Measurements from ENCODE around the gene ZNF142. TPM values are rescaled to one million over a fixed set of nuclear protein-coding genes. Genes with fewer than 3 reads are reported as not detected.

The ZNF142 gene
- total RNA-seq, 1 experiment from 2014 or later: 29.2 TPM

DNA sequence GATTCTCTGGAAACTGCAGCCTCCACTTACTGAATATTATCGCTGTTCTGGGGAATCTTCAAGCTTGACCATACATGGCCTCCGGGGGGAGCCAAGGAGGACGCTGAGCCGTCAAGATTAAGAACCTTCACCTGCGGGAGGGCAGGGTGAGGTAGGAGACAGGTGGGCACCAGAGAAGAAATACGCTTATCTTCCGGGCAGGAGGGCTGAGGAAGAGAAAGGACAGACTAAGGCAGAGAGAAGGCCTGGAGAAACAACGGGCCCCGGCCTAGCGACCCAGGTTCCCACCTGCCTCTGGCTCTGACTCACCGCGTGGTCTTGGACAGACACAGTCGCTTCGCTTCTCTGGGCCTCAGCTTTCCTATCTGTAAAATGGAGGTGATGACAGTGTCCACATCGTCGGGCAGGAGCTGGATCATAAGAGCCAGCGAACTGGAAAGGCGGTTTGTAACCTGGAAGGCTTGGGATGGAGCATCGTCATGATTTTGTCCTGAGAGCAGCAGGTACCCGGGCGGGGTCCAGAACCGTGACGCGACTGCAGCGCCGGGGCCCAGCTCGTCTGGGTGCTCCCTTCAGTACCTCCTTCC lies 659 bp downstream of the ZNF142 start:
- Histone ChIP-seq H2AFZ (ENCODE audit: low read depth, low read length, poor library complexity, severe bottlenecking) (peak overlapping the region; percentile 42), H3K27ac (ENCODE audit: low read depth, low read length) (peak overlapping the region; percentile 70)

More for the DNA sequence above, 659 bp downstream of the ZNF142 start:
- intact Hi-C loops (cut with micrococcal nuclease): loop anchor here (1.0 kb wide), 2 partner anchors 29 to 189 kb away; no protein-coding TSS in a partner anchor
- BruUV-seq (replicated peaks): TSS peak; percentile 76
- H3K9ac ChIP-seq (ENCODE audit: low read length): peak overlapping the region; percentile 87
- H3K4me3 ChIP-seq (replicated peaks in 1 of 2; ENCODE audit: low read depth in 1 of 2, low read length in 2 of 2): peak overlapping the region; percentile 88 to 96
- H3K9me3 ChIP-seq (ENCODE audit: control insufficient read depth in 1 of 2, insufficient read depth in 1 of 2, low read depth in 1 of 2, low read length in 2 of 2): no peaks in the 10 kb centered on the region
- ChIA-PET RAD21 (ENCODE audit: low non-redundant PET in 1 of 2, low total read pairs in 2 of 2, uncharacterized antibody in 2 of 2, unreplicated experiment in 2 of 2) (interaction anchor here (0.6 to 2.6 kb wide), 7 partner anchors 13 to 190 kb away, joined by 3 to 9 read pairs (median 5); partner anchors contain the start of genes RNF25 (in 1 of the 2) and STK36 (in 1 of the 2)), POLR2A (interaction anchor here (0.9 to 2.9 kb wide), 4 partner anchors 13 to 189 kb away, joined by 3 to 20 read pairs (median 3); partner anchors contain the start of genes RNF25 and STK36), CTCF (interaction anchor here (0.8 to 3.1 kb wide), 10 partner anchors 9 to 301 kb away, joined by 3 to 71 read pairs (median 6); partner anchors contain the start of genes RNF25, STK36 and TTLL4)
- DNase-seq (ENCODE audit: low read depth, low spot score): peak; percentile 66
- peaks cover 62% of the 10 kb centered on the region for H3K79me2 ChIP-seq (ENCODE audit: insufficient read depth, low read length)
- H3K4me1 ChIP-seq (ENCODE audit: control insufficient read depth in 1 of 2, insufficient read depth in 2 of 2, low read length in 2 of 2): peaks cover 0 to 19% of the 10 kb centered on the region in 2 experiments; a peak in 2 of 4 replicates
- ATAC-seq: peak; percentile 69
- H3K36me3 ChIP-seq (ENCODE audit: control insufficient read depth in 1 of 2, insufficient read depth in 2 of 2, low read length in 2 of 2): peaks cover 25 to 50% of the 10 kb centered on the region in 2 experiments
- TF ChIP-seq SRF (IDR thresholded peaks at IDR 0.05; ENCODE audit: low read depth) (peak; percentile 62; the same call in 1 of the 2 replicates), ZFX (IDR thresholded peaks at IDR 0.05) (peak; percentile 78; the same call in 1 of the 2 replicates), CTCF (IDR thresholded peaks at IDR 0.05 in 2 of 3, conservative IDR thresholded peaks at IDR 0.05 in 1 of 3; ENCODE audit: borderline replicate concordance in 1 of 3, insufficient read depth in 1 of 3, low read depth in 2 of 3, low read length in 2 of 3) (peak; percentile 58 to 89 (median 62)), RAD21 (IDR thresholded peaks at IDR 0.05; ENCODE audit: low read depth) (peak; percentile 57), MAX (IDR thresholded peaks at IDR 0.05) (peak; percentile 47; the same call in 1 of the 2 replicates)
- TF ChIP-seq, protein P1, sequence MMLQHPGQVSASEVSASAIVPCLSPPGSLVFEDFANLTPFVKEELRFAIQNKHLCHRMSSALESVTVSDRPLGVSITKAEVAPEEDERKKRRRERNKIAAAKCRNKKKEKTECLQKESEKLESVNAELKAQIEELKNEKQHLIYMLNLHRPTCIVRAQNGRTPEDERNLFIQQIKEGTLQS (IDR thresholded peaks at IDR 0.05): no peak
- peak overlapping the region; percentile 96 for H3K4me2 ChIP-seq (ENCODE audit: low read length)
- H4K20me1 ChIP-seq (ENCODE audit: insufficient read depth): no peaks in the 10 kb centered on the region; the same call in 1 of the 2 replicates
- H3K9me2 ChIP-seq (ENCODE audit: insufficient read depth): no peaks in the 10 kb centered on the region
- H3K27me3 ChIP-seq (ENCODE audit: insufficient read depth, low read length): no peaks in the 10 kb centered on the region
